Measurements from ENCODE around the gene SLC9A8. TPM values are rescaled to one million over a fixed set of nuclear protein-coding genes. Genes with fewer than 3 reads are reported as not detected.

Gene SLC9A8
- total and polyA plus RNA-seq, 2 donors (not counting 3 experiments of a cell fraction or from before 2014, with no cell fraction given), result 5.1 to 14.4 TPM

- DNase-seq (ENCODE audit: low read depth, low spot score) (no peak), FAIRE-seq (no peak)
- Histone ChIP-seq H3K36me3 (ENCODE audit: control insufficient read depth in 2 of 2, extremely low read depth in 1 of 2, insufficient read depth in 2 of 2, low read length in 2 of 2) (no peaks in the 10 kb centered on the region), H3K4me3 (replicated peaks in 1 of 3; ENCODE audit: insufficient read depth in 1 of 3, low read depth in 1 of 3, low read length in 3 of 3) (no peak overlapping the region), H3K9me1 (replicated peaks; ENCODE audit: control insufficient read depth, extremely low read depth, insufficient read depth, low read length) (no peaks in the 10 kb centered on the region), H3K4me2 (ENCODE audit: insufficient read depth, low read length) (no peak overlapping the region), H3K9ac (replicated peaks; ENCODE audit: extremely low read depth, insufficient read depth, low read length) (no peak overlapping the region), H3K27ac (ENCODE audit: insufficient read depth, low read depth, low read length) (no peak overlapping the region), H2AFZ (ENCODE audit: low read depth, low read length) (no peak overlapping the region), H3K27me3 (ENCODE audit: control insufficient read depth in 2 of 2, insufficient read depth in 2 of 2, low read length in 2 of 2) (no peaks in the 10 kb centered on the region), H3K79me2 (ENCODE audit: control insufficient read depth, insufficient read depth, low read length) (no peaks in the 10 kb centered on the region), H4K20me1 (replicated peaks; ENCODE audit: control insufficient read depth, extremely low read depth, insufficient read depth, low read length) (no peaks in the 10 kb centered on the region), H3K4me1 (ENCODE audit: control insufficient read depth, extremely low read depth, insufficient read depth, low read length) (peaks cover 24% of the 10 kb centered on the region), H3K9me3 (replicated peaks; ENCODE audit: control insufficient read depth, insufficient read depth, low read length) (no peaks in the 10 kb centered on the region)
- ChIA-PET CTCF (interaction anchor here (0.8 to 1.5 kb wide), 5 partner anchors 9 to 177 kb away, joined by 3 to 4 read pairs (median 3); partner anchors contain the start of gene B4GALT5), POLR2A (no interaction called here)
- intact Hi-C loops (cut with micrococcal nuclease), result no loop called here
- dilution Hi-C loops (cut with MboI; ENCODE audit: extremely low pct_ligation_motif_present, low sequenced_read_pairs), result no loop called here
- TF ChIP-seq POLR2A (IDR thresholded peaks at IDR 0.05; ENCODE audit: low read depth, low read length) (no peak), POLR2AphosphoS5 (IDR thresholded peaks at IDR 0.05; ENCODE audit: insufficient read depth, low read depth, low read length) (no peak), FOS (IDR thresholded peaks at IDR 0.05; ENCODE audit: borderline replicate concordance, insufficient read depth, low read length) (no peak), EZH2 (IDR thresholded peaks at IDR 0.05; ENCODE audit: borderline replicate concordance, low read depth, low read length, severe bottlenecking) (no peak), MYC (IDR thresholded peaks at IDR 0.05; ENCODE audit: low read depth, low read length) (no peak), JUN (IDR thresholded peaks at IDR 0.05; ENCODE audit: borderline replicate concordance, insufficient read depth, insufficient read length, low read depth) (no peak), GATA2 (IDR thresholded peaks at IDR 0.05; ENCODE audit: insufficient read depth, insufficient read length, low read depth, low read length) (no peak)
- TF ChIP-seq, protein P1, sequence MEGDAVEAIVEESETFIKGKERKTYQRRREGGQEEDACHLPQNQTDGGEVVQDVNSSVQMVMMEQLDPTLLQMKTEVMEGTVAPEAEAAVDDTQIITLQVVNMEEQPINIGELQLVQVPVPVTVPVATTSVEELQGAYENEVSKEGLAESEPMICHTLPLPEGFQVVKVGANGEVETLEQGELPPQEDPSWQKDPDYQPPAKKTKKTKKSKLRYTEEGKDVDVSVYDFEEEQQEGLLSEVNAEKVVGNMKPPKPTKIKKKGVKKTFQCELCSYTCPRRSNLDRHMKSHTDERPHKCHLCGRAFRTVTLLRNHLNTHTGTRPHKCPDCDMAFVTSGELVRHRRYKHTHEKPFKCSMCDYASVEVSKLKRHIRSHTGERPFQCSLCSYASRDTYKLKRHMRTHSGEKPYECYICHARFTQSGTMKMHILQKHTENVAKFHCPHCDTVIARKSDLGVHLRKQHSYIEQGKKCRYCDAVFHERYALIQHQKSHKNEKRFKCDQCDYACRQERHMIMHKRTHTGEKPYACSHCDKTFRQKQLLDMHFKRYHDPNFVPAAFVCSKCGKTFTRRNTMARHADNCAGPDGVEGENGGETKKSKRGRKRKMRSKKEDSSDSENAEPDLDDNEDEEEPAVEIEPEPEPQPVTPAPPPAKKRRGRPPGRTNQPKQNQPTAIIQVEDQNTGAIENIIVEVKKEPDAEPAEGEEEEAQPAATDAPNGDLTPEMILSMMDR (IDR thresholded peaks at IDR 0.05; ENCODE audit: extremely low read depth in 1 of 2, insufficient read depth in 1 of 2, low read depth in 1 of 2, low read length in 2 of 2), result no peak
- TF ChIP-seq, protein P2, sequence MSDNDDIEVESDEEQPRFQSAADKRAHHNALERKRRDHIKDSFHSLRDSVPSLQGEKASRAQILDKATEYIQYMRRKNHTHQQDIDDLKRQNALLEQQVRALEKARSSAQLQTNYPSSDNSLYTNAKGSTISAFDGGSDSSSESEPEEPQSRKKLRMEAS (IDR thresholded peaks at IDR 0.05; ENCODE audit: insufficient read depth, insufficient read length), result no peak
- no TSS peak for BruUV-seq (replicated peaks)
These were observed 25.0 kb upstream of the SLC9A8 start for GRCh38 chr20:49787371-49788357.

Data from endothelial cell of umbilical vein (primary cell).